Transverse colon (tissue), 4 donors: ENCODE results near the gene RFPL1. TPM values are rescaled to one million over a fixed set of nuclear protein-coding genes. Genes with fewer than 3 reads are reported as not detected.

ENCODE experiments used
- DNase-seq: peaks from one replicate; pipeline ENCODE4 v3.0.0-alpha.2; 2019
- H3K27ac ChIP-seq, 4 donors: fragments of 200-600 bp; sonication (generic); 2 replicates each; pipeline ENCODE4 v1.5.1; 2016 to 2018; ENCODE audit warnings: inconsistent platforms in 4 of 4
- H3K27me3 ChIP-seq: fragments of 200-600 bp; sonication (generic); 2 replicates; pipeline ENCODE4 v1.5.1; 2017; ENCODE audit warnings: inconsistent platforms
- H3K36me3 ChIP-seq, 4 donors: fragments of 200-600 bp; sonication (generic); 2 replicates each; pipeline ENCODE4 v1.5.1; 2017 to 2019; ENCODE audit warnings: inconsistent platforms in 4 of 4
- H3K4me1 ChIP-seq, 4 donors: fragments of 200-600 bp; sonication (generic); 2 replicates each; pipeline ENCODE4 v1.5.1; 2017 to 2020; ENCODE audit warnings: inconsistent platforms in 4 of 4
- H3K4me3 ChIP-seq, 4 donors: fragments of 200-600 bp; sonication (generic); 1 replicate in 1 of 4; 2 replicates in 3 of 4; pipeline versions ENCODE4 v1.5.1 to v1.6.1; 2017 to 2019; ENCODE audit warnings: inconsistent platforms in 4 of 4
- H3K9me3 ChIP-seq, 2 donors: fragments of 200-600 bp; sonication (generic); 2 replicates each; pipeline ENCODE4 v1.5.1; 2017 to 2019; ENCODE audit warnings: inconsistent platforms in 2 of 2
- CTCF ChIP-seq, 5 experiments: fragments of 200-600 bp in 3 of 5; fragments of 450-650 bp in 2 of 5; sonication (generic) in 3 of 5; IDR thresholded peaks; 1 replicate in 2 of 5; 2 replicates in 3 of 5; pipeline ENCODE4 v1.5.1; 2016 to 2017; ENCODE audit warnings: antibody characterized with exemption in 5 of 5, inconsistent platforms in 3 of 5, mild to moderate bottlenecking in 2 of 5, moderate library complexity in 1 of 5
- EP300 ChIP-seq: sonication (generic); formaldehyde crosslinking; IDR thresholded peaks from one replicate; pipeline ENCODE4 v1.6.1; 2017; ENCODE audit warnings: antibody characterized with exemption, low read depth
- POLR2A ChIP-seq: fragments of 450-650 bp; IDR thresholded peaks from one replicate; pipeline ENCODE4 v1.6.1; 2016; ENCODE audit warnings: antibody characterized with exemption, mild to moderate bottlenecking, moderate library complexity
- POLR2AphosphoS5 ChIP-seq, 3 donors: sonication (generic); formaldehyde crosslinking; IDR thresholded peaks; one replicate each; pipeline ENCODE4 v1.6.1; 2016; ENCODE audit warnings: antibody characterized with exemption in 3 of 3
- WGBS, 2 donors: methylation state at CpG; one replicate each; pipeline ENCODE4 v1.1.5; 2018; ENCODE audit warnings: low coverage in 1 of 2; 5-methylcytosine and 5-hydroxymethylcytosine counted together
- in situ Hi-C, 4 donors: fragments of 200-750 bp; cut with MboI; loops; one replicate each; pipeline versions ENCODE4 v1.15.0 to v1.15.1; 2017; ENCODE audit warnings: low sequenced_read_pairs in 3 of 4, low pct_ligation_motif_present in 1 of 4, low pct_unique_long_range_greater_than_20kb in 1 of 4
- intact Hi-C: fragments of 100-400 bp; cut with DNase I; formaldehyde crosslinking; loops from one replicate; pipeline ENCODE4 v1.15.1; 2023; ENCODE audit warnings: low total_unique reads
- total RNA-seq, 4 donors: library from RNA; depleted of rRNA; stranded (reverse); fragments of >200 nt; gene quantifications; one replicate each; pipeline ENCODE4 v1.1.0, GENCODE V29; 2016

Gene RFPL1
- total RNA-seq, 4 donors from 2014 or later, result not detected

GRCh38 chr22:29482253-29482652 lies 43.9 kb downstream of the RFPL1 start:
- Histone ChIP-seq H3K27me3 (peaks cover 55% of the 10 kb centered on the region), H3K9me3 (no peaks in the 10 kb centered on the region), H3K4me3 (no peak overlapping the region), H3K27ac (no peak overlapping the region), H3K36me3 (no peaks in the 10 kb centered on the region), H3K4me1 (peaks cover 0 to 22% (median 17%) of the 10 kb centered on the region in 4 donors)
- intact Hi-C loops (no loop called here), in situ Hi-C loops (no loop called here)
- 70% methylated on average over 10 of the region's 11 CpGs; no CpG with 5 or more reads in 1 of the 2 donors for WGBS, 2 donors
- DNase-seq, result no peak
- TF ChIP-seq CTCF (IDR thresholded peaks at IDR 0.05), result no peak

- TF ChIP-seq POLR2AphosphoS5 (IDR thresholded peaks at IDR 0.05) (no peak), EP300 (no peak), CTCF (IDR thresholded peaks at IDR 0.05) (no peak), POLR2A (no peak)
- Histone ChIP-seq H3K36me3 (no peaks in the 10 kb centered on the region), H3K27me3 (peaks cover 53% of the 10 kb centered on the region), H3K27ac (no peak overlapping the region), H3K4me1 (peaks cover 0 to 22% (median 17%) of the 10 kb centered on the region in 4 donors), H3K9me3 (no peaks in the 10 kb centered on the region), H3K4me3 (no peak overlapping the region)
- in situ Hi-C loops, result no loop called here
- DNase-seq, result no peak
- intact Hi-C loops, result no loop called here
- WGBS, 2 donors, result 94% methylated on average over 7 of the region's 7 CpGs; no CpG with 5 or more reads in 1 of the 2 donors
Measured at GRCh38 chr22:29482726-29483125, 44.3 kb downstream of the RFPL1 start.

- WGBS, 2 donors, result 88 to 92% methylated on average over 8 to 13 of the region's 13 CpGs
- in situ Hi-C loops, result no loop called here
Measured at GRCh38 chr22:29483254-29483653, 44.9 kb downstream of the RFPL1 start.

GRCh38 chr22:29484642-29485041 lies 46.3 kb downstream of the RFPL1 start:
- Histone ChIP-seq H3K4me3 (no peak overlapping the region), H3K27me3 (peaks cover 34% of the 10 kb centered on the region), H3K27ac (no peak overlapping the region), H3K4me1 (peaks cover 0 to 22% (median 14%) of the 10 kb centered on the region in 4 donors), H3K36me3 (no peaks in the 10 kb centered on the region), H3K9me3 (no peaks in the 10 kb centered on the region)
- 91% methylated on average over 3 of the region's 3 CpGs; no CpG with 5 or more reads in 1 of the 2 donors for WGBS, 2 donors
- no peak for TF ChIP-seq POLR2A
- no peak for TF ChIP-seq POLR2AphosphoS5 (IDR thresholded peaks at IDR 0.05)
- TF ChIP-seq CTCF (IDR thresholded peaks at IDR 0.05), result no peak
- TF ChIP-seq EP300, result no peak
- intact Hi-C loops, result no loop called here
- no peak for DNase-seq
- in situ Hi-C loops, result no loop called here

More at GRCh38 chr22:29483254-29483653, 44.9 kb downstream of the RFPL1 start:
- Histone ChIP-seq H3K4me3 (no peak overlapping the region), H3K27ac (no peak overlapping the region), H3K4me1 (peaks cover 0 to 22% (median 15%) of the 10 kb centered on the region in 4 donors), H3K36me3 (no peaks in the 10 kb centered on the region), H3K27me3 (peaks cover 47% of the 10 kb centered on the region), H3K9me3 (no peaks in the 10 kb centered on the region)
- intact Hi-C loops, result no loop called here
- DNase-seq, result no peak
- TF ChIP-seq CTCF (IDR thresholded peaks at IDR 0.05) (no peak), POLR2AphosphoS5 (IDR thresholded peaks at IDR 0.05) (no peak), POLR2A (no peak), EP300 (no peak)
